Coronary artery (tissue), 2 donors: Measurements from ENCODE around the gene IZUMO1.

Experiments
- DNase-seq: peaks from one replicate; pipeline ENCODE4 v3.0.0-alpha.2; 2017; ENCODE audit warnings: low spot score
- H3K27ac ChIP-seq, 2 donors: fragments of 200-600 bp; sonication (generic); one replicate each; pipeline ENCODE4 v1.5.1; 2016 to 2019
- H3K4me3 ChIP-seq: fragments of 200-600 bp; sonication (generic); 2 replicates; pipeline ENCODE4 v1.5.1; 2016; ENCODE audit warnings: mild to moderate bottlenecking, moderate library complexity
- TF ChIP-seq, protein P1 (sequence below): fragments of 200-600 bp; sonication (generic); IDR thresholded peaks from one replicate; pipeline ENCODE4 v1.5.1; 2019; ENCODE audit warnings: antibody characterized with exemption

The IZUMO1 gene

GRCh38 chr19:48735031-48735615 lies 11.6 kb downstream of the IZUMO1 start:
- no peak for DNase-seq
- TF ChIP-seq, protein P1, sequence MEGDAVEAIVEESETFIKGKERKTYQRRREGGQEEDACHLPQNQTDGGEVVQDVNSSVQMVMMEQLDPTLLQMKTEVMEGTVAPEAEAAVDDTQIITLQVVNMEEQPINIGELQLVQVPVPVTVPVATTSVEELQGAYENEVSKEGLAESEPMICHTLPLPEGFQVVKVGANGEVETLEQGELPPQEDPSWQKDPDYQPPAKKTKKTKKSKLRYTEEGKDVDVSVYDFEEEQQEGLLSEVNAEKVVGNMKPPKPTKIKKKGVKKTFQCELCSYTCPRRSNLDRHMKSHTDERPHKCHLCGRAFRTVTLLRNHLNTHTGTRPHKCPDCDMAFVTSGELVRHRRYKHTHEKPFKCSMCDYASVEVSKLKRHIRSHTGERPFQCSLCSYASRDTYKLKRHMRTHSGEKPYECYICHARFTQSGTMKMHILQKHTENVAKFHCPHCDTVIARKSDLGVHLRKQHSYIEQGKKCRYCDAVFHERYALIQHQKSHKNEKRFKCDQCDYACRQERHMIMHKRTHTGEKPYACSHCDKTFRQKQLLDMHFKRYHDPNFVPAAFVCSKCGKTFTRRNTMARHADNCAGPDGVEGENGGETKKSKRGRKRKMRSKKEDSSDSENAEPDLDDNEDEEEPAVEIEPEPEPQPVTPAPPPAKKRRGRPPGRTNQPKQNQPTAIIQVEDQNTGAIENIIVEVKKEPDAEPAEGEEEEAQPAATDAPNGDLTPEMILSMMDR = no peak
- Histone ChIP-seq H3K27ac (no peak overlapping the region), H3K4me3 (no peak overlapping the region)

DNA sequence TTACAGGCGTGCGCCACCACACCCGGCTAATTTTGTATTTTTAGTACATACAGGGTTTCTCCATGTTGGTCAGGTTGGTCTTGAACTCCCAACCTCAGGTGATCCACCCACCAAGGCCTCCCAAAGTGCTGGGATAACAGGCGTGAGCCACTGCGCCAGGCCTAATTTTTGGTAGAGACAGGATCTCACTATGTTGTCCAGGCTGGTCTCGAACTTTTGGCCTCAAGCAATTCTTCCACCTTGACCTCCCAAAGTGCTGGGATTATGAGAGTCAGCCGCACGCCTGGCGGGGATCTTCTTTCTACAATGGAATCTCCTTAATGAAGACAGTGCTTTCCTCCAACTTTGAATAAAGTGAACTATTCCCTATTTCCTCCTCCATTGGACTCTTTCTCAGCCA lies 12.1 kb downstream of the IZUMO1 start:
- TF ChIP-seq, protein P1 = no peak
- DNase-seq = no peak

DNA sequence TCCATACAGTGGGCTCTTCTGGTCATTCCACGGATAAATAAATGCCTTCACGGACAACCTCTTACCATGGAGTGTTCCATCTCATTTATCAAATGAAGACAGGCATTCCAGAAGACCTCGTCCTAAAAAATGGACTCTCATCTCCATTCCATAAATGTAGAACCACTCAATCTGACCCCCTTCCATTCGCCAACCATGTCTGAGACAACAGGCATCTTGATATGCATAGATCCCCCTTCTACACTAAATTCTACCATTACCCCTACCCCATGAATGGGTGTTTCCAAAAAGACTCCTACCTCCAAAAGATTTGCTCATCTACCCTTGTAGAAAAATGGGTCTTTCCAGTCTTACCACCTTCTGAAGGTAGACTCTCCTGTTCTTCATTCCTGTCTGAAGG lies 15.3 kb downstream of the IZUMO1 start:
- Histone ChIP-seq H3K4me3 (no peak overlapping the region), H3K27ac (no peak overlapping the region)
- DNase-seq = no peak
- TF ChIP-seq, protein P1 = no peak

More for the DNA sequence above, 12.1 kb downstream of the IZUMO1 start:
- Histone ChIP-seq H3K4me3 (no peak overlapping the region), H3K27ac (no peak overlapping the region)

GRCh38 chr19:48728911-48729664 lies 17.6 kb downstream of the IZUMO1 start:
- TF ChIP-seq, protein P1 = no peak
- no peak for DNase-seq
- no peak overlapping the region for H3K27ac ChIP-seq
- H3K4me3 ChIP-seq = no peak overlapping the region

GRCh38 chr19:48726556-48726955 lies 20.2 kb downstream of the IZUMO1 start:
- Histone ChIP-seq H3K27ac (peak overlapping the region in 1 of 2 donors; percentile 62), H3K4me3 (no peak overlapping the region)
- TF ChIP-seq, protein P1 = no peak
- DNase-seq = no peak

DNA sequence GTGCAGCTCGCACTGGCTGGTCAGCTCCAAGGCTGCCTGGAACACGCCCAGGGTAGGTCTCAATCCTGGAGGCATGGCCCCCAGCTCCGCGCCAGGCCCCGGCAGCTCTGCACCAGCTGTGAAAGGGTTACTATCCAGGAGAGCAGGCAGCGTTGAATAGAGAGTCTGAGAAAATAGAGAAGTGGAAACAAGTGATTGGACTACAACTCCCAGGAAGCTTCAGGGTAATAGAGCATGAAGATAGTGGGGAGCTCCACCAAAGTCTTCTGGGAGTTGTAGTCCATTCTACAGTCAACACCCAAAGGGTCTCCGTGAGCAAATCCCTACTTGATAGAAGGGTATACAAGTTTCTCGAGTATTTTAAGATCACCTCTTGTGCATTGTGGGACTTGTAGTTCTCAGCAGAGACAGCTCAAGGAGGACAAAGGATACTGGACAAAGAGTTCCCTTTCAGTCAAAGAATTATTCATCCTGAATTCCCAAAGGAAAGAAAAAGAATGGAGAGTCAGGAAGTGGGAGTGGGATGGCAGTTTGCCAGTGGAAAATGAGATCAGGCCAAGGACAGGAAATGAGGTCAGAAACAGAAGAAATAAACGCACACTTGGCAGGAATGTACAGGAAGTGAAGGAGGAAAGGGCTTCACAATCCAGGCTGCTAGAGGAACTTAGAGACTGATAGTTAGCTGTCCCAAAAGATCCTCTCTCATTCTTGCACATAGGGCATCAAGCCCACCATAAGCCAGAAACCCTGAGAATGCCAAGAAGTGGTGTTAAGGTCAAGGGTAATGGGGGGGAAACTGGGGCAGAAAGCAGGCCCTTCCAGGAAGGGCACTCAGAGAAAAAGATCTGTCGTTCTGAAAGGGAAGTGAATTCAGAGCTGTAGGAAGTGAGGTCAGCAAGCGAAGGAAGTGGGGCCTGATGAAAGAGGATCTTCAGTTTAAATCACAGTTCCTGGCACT lies 21.6 kb downstream of the IZUMO1 start:
- DNase-seq = no peak
- TF ChIP-seq, protein P1 = no peak

More for the DNA sequence above, 21.6 kb downstream of the IZUMO1 start:
- peak overlapping the region in 1 of 2 donors; percentile 62 for H3K27ac ChIP-seq
- peak overlapping the region; percentile 3 for H3K4me3 ChIP-seq
